Measurements from ENCODE around the gene PAK1.

PAK1 gene

GRCh38 chr11:77431813-77432212, 42.1 kb downstream of the PAK1 start:
- TF ChIP-seq REST (IDR thresholded peaks at IDR 0.05; ENCODE audit: insufficient replicate concordance, low read depth) = no peak
- no peak overlapping the region for H3K27ac ChIP-seq (replicated peaks)
- no peak overlapping the region for H3K4me3 ChIP-seq (replicated peaks; ENCODE audit: insufficient read depth, low read length)
- H3K27me3 ChIP-seq (ENCODE audit: insufficient read depth, poor library complexity, severe bottlenecking) = no peaks in the 10 kb centered on the region
- no peak for DNase-seq (ENCODE audit: low read depth in 1 of 2, low spot score in 1 of 2)

GRCh38 chr11:77428598-77428997, 45.3 kb downstream of the PAK1 start:
- Histone ChIP-seq H3K27me3 (ENCODE audit: insufficient read depth, poor library complexity, severe bottlenecking) (no peaks in the 10 kb centered on the region), H3K27ac (replicated peaks) (no peak overlapping the region), H3K4me3 (replicated peaks; ENCODE audit: insufficient read depth, low read length) (no peak overlapping the region)
- TF ChIP-seq CTCF (IDR thresholded peaks at IDR 0.05; ENCODE audit: insufficient read depth, low read length) (no peak), REST (IDR thresholded peaks at IDR 0.05; ENCODE audit: insufficient replicate concordance, low read depth) (no peak), POLR2AphosphoS5 (IDR thresholded peaks at IDR 0.05; ENCODE audit: low read depth) (no peak), GABPA (IDR thresholded peaks at IDR 0.05; ENCODE audit: low read depth) (no peak), SPI1 (IDR thresholded peaks at IDR 0.05; ENCODE audit: borderline replicate concordance, low read depth) (no peak)
- DNase-seq (ENCODE audit: low read depth in 1 of 2, low spot score in 1 of 2) = no peak

- DNase-seq (ENCODE audit: low read depth in 1 of 2, low spot score in 1 of 2) = no peak
Observed at GRCh38 chr11:77425346-77425745, 48.5 kb downstream of the PAK1 start.

More at GRCh38 chr11:77425346-77425745, 48.5 kb downstream of the PAK1 start:
- Histone ChIP-seq H3K27me3 (ENCODE audit: insufficient read depth, poor library complexity, severe bottlenecking) (no peaks in the 10 kb centered on the region), H3K27ac (replicated peaks) (no peak overlapping the region), H3K4me3 (replicated peaks; ENCODE audit: insufficient read depth, low read length) (no peak overlapping the region)
- TF ChIP-seq CTCF (IDR thresholded peaks at IDR 0.05; ENCODE audit: insufficient read depth, low read length) (no peak), POLR2AphosphoS5 (IDR thresholded peaks at IDR 0.05; ENCODE audit: low read depth) (no peak), REST (IDR thresholded peaks at IDR 0.05; ENCODE audit: insufficient replicate concordance, low read depth) (no peak), SPI1 (IDR thresholded peaks at IDR 0.05; ENCODE audit: borderline replicate concordance, low read depth) (no peak), GABPA (IDR thresholded peaks at IDR 0.05; ENCODE audit: low read depth) (no peak)
